PC-9 (cell line): Measurements from ENCODE around the gene KIF5B.

Source experiments
- CTCF ChIP-seq: fragments of 200-600 bp; sonication (generic); conservative IDR thresholded peaks from 2 replicates; pipeline ENCODE4 v1.6.1; 2017; ENCODE audit warnings: mixed run types, antibody characterized with exemption, mild to moderate bottlenecking, moderate library complexity
- EZH2 ChIP-seq: fragments of 200-600 bp; sonication (generic); IDR thresholded peaks from 2 replicates; pipeline ENCODE4 v1.8.0; 2017; ENCODE audit warnings: antibody characterized with exemption, low read depth

- TF ChIP-seq CTCF = no peak
- no peak for TF ChIP-seq EZH2
These were observed 16.9 kb upstream of the KIF5B start for GRCh38 chr10:32073128-32073527.
